ENCODE measurements around the gene CAPN8.
A peak's percentile ranks its signal among the peaks of the same experiment; 100 is the strongest.

Gene CAPN8

DNA sequence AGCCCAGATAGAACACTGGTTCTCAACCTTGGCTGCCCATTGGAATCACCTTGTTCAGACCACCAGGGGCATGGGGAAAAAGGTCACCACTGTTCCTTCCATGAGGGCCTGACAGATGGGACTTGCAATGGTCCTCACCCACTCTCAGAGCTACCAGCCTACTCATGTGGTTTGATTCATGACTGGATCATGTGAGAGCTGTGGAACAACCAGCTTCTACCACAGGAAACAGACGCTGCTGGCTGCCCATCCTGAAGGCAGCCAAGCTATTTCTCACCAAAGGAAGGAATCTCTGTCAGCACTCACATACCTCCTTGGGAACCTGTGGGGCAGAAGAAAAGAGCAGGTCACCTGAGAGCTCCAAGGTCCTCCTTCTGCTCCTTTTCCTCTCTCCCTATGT is 53.6 kb downstream of the CAPN8 start:
- Mint-ChIP-seq H3K9me3 (peaks cover 26% of the 10 kb centered on the region), H3K27ac (no peak overlapping the region), H3K4me3 (no peak overlapping the region), H3K36me3 (ENCODE audit: low read depth) (peaks cover 13% of the 10 kb centered on the region), H3K27me3 (ENCODE audit: low read depth, poor library complexity) (peaks cover 6% of the 10 kb centered on the region), H3K4me1 (peaks cover 30% of the 10 kb centered on the region)
- TF ChIP-seq, protein P1, sequence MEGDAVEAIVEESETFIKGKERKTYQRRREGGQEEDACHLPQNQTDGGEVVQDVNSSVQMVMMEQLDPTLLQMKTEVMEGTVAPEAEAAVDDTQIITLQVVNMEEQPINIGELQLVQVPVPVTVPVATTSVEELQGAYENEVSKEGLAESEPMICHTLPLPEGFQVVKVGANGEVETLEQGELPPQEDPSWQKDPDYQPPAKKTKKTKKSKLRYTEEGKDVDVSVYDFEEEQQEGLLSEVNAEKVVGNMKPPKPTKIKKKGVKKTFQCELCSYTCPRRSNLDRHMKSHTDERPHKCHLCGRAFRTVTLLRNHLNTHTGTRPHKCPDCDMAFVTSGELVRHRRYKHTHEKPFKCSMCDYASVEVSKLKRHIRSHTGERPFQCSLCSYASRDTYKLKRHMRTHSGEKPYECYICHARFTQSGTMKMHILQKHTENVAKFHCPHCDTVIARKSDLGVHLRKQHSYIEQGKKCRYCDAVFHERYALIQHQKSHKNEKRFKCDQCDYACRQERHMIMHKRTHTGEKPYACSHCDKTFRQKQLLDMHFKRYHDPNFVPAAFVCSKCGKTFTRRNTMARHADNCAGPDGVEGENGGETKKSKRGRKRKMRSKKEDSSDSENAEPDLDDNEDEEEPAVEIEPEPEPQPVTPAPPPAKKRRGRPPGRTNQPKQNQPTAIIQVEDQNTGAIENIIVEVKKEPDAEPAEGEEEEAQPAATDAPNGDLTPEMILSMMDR (IDR thresholded peaks at IDR 0.05): no peak
- DNase-seq: no peak

DNA sequence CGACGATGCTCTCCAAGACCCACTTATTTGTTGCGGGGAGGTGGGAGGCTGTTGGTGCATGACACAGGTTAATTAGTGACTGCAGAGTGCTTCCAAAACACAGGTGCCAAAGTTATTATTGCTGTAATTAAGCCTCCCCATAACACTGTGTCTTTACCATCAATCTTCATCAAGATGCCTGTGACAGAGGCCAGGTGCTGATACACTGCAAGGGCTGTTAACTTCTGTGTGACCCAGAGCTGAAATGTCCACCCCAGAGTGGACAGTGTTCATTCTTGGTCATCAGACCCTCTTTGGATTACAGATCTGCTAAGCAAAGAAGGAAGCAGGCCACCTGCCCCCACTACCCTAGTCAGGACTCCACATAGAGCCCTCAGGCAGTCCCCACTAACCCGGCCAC is 55.5 kb downstream of the CAPN8 start:
- Mint-ChIP-seq H3K36me3 (ENCODE audit: low read depth) (peaks cover 13% of the 10 kb centered on the region), H3K9me3 (peaks cover 26% of the 10 kb centered on the region), H3K27ac (peak overlapping the region; percentile 87), H3K4me1 (peaks cover 22% of the 10 kb centered on the region), H3K27me3 (ENCODE audit: low read depth, poor library complexity) (peaks cover 3% of the 10 kb centered on the region), H3K4me3 (no peak overlapping the region)
- DNase-seq: no peak
- TF ChIP-seq, protein P1 (IDR thresholded peaks at IDR 0.05): no peak

DNA sequence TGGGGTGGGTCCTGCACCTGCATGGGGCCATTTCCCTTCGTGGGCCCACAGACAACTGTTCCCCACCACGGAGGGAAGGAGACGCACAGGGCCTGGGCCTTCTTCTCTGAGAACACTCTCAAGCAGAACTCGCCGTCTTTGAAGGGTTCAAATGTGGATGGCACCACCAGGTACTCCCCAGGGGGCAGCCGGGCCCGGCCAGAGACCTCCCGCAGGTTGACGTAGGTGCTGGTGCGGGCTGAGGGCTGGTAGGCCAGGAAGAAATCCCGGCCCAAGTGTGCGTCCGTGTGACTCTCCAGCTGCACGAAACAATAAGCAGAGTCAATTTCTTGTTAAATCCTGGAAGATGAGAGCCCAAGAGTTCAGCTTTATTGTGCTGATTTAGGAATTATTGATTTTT is 56.4 kb downstream of the CAPN8 start:
- H3K27me3 Mint-ChIP-seq (ENCODE audit: low read depth, poor library complexity): peaks cover 3% of the 10 kb centered on the region
- TF ChIP-seq, protein P1 (IDR thresholded peaks at IDR 0.05): no peak
- H3K9me3 Mint-ChIP-seq: peaks cover 23% of the 10 kb centered on the region
- H3K4me1 Mint-ChIP-seq: peaks cover 22% of the 10 kb centered on the region
- DNase-seq: no peak
- H3K4me3 Mint-ChIP-seq: no peak overlapping the region
- H3K36me3 Mint-ChIP-seq (ENCODE audit: low read depth): peaks cover 13% of the 10 kb centered on the region
- no peak overlapping the region for H3K27ac Mint-ChIP-seq

DNA sequence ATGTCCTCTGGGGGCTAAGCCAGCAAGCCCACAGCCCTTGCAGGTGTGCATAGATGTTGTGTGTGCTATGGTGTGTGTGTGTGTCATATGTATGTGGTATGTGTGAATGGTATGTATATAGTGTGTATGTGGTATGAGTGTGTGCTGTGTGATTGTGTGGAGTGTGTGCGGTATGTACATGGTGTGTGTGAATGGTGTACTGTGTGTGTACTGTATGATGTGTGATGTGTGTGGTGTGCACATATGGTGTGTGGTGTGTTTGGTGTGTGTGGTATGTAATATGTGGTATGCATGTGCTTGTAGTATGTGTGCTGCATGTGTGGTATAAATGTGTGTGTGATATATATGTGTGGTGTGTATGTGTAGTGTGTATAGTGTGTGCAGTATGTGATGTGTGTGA is 107.0 kb downstream of the CAPN8 start:
- H3K27ac Mint-ChIP-seq: no peak overlapping the region
- no peaks in the 10 kb centered on the region for H3K4me1 Mint-ChIP-seq
- H3K27me3 Mint-ChIP-seq (ENCODE audit: low read depth, poor library complexity): peaks cover 4% of the 10 kb centered on the region
- H3K9me3 Mint-ChIP-seq: no peaks in the 10 kb centered on the region
- H3K36me3 Mint-ChIP-seq (ENCODE audit: low read depth): no peaks in the 10 kb centered on the region
- no peak for DNase-seq
- H3K4me3 Mint-ChIP-seq: no peak overlapping the region
- TF ChIP-seq, protein P1 (IDR thresholded peaks at IDR 0.05): no peak

DNA sequence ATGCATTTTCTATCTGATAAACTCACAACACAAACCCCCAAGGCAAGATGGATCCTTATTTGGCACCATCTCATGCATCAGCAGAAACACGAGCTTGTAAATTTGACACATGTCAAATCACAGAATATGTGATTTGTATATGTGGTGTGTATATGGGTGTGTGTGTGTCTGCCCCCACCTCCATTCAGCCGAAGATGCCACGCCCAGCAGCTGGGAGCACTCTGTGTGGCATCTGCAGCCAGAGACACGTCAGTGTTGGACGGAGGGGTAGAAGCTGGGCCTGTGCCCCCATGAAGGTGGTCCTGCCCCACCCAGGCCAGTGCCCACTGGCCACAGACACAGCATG is 108.4 kb downstream of the CAPN8 start:
- H3K27ac Mint-ChIP-seq: no peak overlapping the region
- peaks cover 11% of the 10 kb centered on the region for H3K27me3 Mint-ChIP-seq (ENCODE audit: low read depth, poor library complexity)
- H3K9me3 Mint-ChIP-seq: no peaks in the 10 kb centered on the region
- H3K36me3 Mint-ChIP-seq (ENCODE audit: low read depth): no peaks in the 10 kb centered on the region
- peaks cover 8% of the 10 kb centered on the region for H3K4me1 Mint-ChIP-seq
- H3K4me3 Mint-ChIP-seq: no peak overlapping the region
- no peak for DNase-seq
- TF ChIP-seq, protein P1 (IDR thresholded peaks at IDR 0.05): peak; percentile 3

DNA sequence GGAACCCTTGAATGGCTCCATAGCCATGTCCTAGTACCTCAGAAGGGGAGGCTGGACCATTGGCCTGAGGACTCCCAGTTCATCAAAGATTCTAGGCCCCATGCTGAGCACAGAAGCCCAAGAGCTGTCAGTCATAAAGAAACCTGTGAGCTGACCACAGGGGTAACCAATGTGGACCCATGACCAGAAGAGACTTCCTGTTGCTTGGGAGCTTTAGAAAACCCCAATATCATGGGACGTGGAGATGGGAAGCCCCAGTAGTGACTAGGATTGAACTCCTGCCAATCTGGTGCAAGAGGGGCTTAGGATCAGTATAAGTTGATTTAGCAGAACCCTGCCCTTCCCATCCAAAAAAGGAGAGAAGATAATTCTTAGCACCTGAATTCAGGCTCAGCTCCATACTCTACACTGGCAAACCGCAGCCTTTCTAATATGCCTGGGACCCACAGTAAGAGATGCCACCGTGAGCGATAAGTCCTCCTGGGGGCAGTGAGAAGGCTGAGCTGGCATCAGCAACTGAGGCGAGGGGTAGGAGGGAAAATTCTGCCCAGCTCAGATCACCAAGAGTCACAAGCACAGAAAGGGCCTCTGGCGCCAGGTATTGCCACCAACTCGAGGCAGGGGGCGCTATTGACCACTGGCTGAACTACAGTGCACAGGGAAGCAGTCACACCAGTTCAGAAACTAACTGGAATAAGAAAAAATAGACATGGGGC is 108.9 kb downstream of the CAPN8 start:
- H3K4me1 Mint-ChIP-seq: peaks cover 11% of the 10 kb centered on the region
- DNase-seq: peak; percentile 75
- no peaks in the 10 kb centered on the region for H3K9me3 Mint-ChIP-seq
- peaks cover 11% of the 10 kb centered on the region for H3K27me3 Mint-ChIP-seq (ENCODE audit: low read depth, poor library complexity)
- no peak overlapping the region for H3K4me3 Mint-ChIP-seq
- no peak overlapping the region for H3K27ac Mint-ChIP-seq
- H3K36me3 Mint-ChIP-seq (ENCODE audit: low read depth): no peaks in the 10 kb centered on the region
- TF ChIP-seq, protein P1 (IDR thresholded peaks at IDR 0.05): peak; percentile 74
